B cell (primary cell): ENCODE data around the gene ARHGAP29. TPM values are rescaled to one million over a fixed set of nuclear protein-coding genes. Genes with fewer than 3 reads are reported as not detected.

ENCODE experiments used
- ATAC-seq: fragments of 200-7000 bp; cut with Tn5 transposase; one replicate; pipeline ENCODE4 v1.10.0; 2021; ENCODE audit warnings: low read depth, mild to moderate bottlenecking, moderate number of reproducible peaks, moderate library complexity
- CTCF ChIA-PET: fragments of 350-600 bp; sonication (Branson Sonifier 250); formaldehyde crosslinking; loops from one replicate; lab custom pipeline; 2021; ENCODE audit warnings: antibody characterized with exemption, inconsistent platforms; lab: Charles Lee
- POLR2A ChIA-PET: fragments of 350-600 bp; sonication (Branson Sonifier 250); formaldehyde crosslinking; loops from one replicate; lab custom pipeline; 2021; ENCODE audit warnings: antibody characterized with exemption; lab: Charles Lee
- DNase-seq: peaks from one replicate; pipeline ENCODE4 v3.0.0; 2013
- H2AFZ ChIP-seq: 2 replicates; pipeline ENCODE4 v1.6.1; 2012; ENCODE audit warnings: mild to moderate bottlenecking, low read depth, low read length; ENCODE audit not compliant: insufficient read depth, poor library complexity, severe bottlenecking
- H3K27ac ChIP-seq, 2 donors: 1 replicate in 1 of 2; 2 replicates in 1 of 2; pipeline ENCODE4 v1.5.1; 2012 to 2013; ENCODE audit warnings: low read length in 2 of 2, mild to moderate bottlenecking in 2 of 2, moderate library complexity in 1 of 2
- H3K27me3 ChIP-seq, 4 experiments: fragments of 200-600 bp in 1 of 4; sonication (generic) in 1 of 4; replicated peaks in 1 of 4; 1 replicate in 2 of 4; 2 replicates in 2 of 4; pipeline versions ENCODE4 v1.6.1 to v1.7.0; 2013 to 2016; ENCODE audit warnings: low read length in 3 of 4, mild to moderate bottlenecking in 2 of 4, mixed read lengths in 1 of 4, moderate library complexity in 1 of 4; ENCODE audit not compliant: insufficient read depth in 4 of 4, control insufficient read depth in 3 of 4; ENCODE audit errors: control extremely low read depth in 1 of 4
- H3K36me3 ChIP-seq, 2 experiments: replicated peaks in 1 of 2; 1 replicate in 1 of 2; 2 replicates in 1 of 2; pipeline versions ENCODE4 v1.6.1 to v1.7.1; 2013; ENCODE audit warnings: low read length in 1 of 2; ENCODE audit not compliant: insufficient read depth in 2 of 2, control insufficient read depth in 1 of 2; ENCODE audit errors: control extremely low read depth in 1 of 2, extremely low read depth in 1 of 2
- H3K4me1 ChIP-seq, 2 donors: fragments of 200-600 bp in 1 of 2; sonication (generic) in 1 of 2; 1 replicate in 1 of 2; 2 replicates in 1 of 2; pipeline versions ENCODE4 v1.5.1 to v1.6.1; 2013 to 2017; ENCODE audit warnings: low read length in 2 of 2; ENCODE audit not compliant: control insufficient read depth in 2 of 2, insufficient read depth in 2 of 2
- H3K4me2 ChIP-seq: replicated peaks from 2 replicates; pipeline ENCODE3; 2012; ENCODE audit warnings: mild to moderate bottlenecking, low read depth, low read length; ENCODE audit not compliant: poor library complexity, severe bottlenecking
- H3K4me3 ChIP-seq, 5 experiments: fragments of 200-600 bp in 1 of 5; sonication (generic) in 1 of 5; 1 replicate in 3 of 5; 2 replicates in 2 of 5; pipeline versions ENCODE4 v1.5.1 to v1.7.0; 2011 to 2016; ENCODE audit warnings: low read length in 4 of 5, mild to moderate bottlenecking in 4 of 5, low read depth in 2 of 5, control low read depth in 1 of 5, moderate library complexity in 1 of 5; ENCODE audit not compliant: insufficient read depth in 1 of 5; ENCODE audit errors: control extremely low read depth in 1 of 5, extremely low read depth in 1 of 5
- H3K79me2 ChIP-seq: fragments of 200-600 bp; sonication (generic); one replicate; pipeline ENCODE4 v1.6.0; 2016; ENCODE audit warnings: low read length; ENCODE audit not compliant: control insufficient read depth, insufficient read depth
- H3K9ac ChIP-seq: fragments of 200-600 bp; sonication (generic); 2 replicates; pipeline ENCODE4 v1.6.1; 2017; ENCODE audit warnings: mild to moderate bottlenecking, low read length, moderate library complexity
- H3K9me3 ChIP-seq, 3 donors: one replicate each; pipeline versions ENCODE4 v1.6.1 to v1.7.1; 2013; ENCODE audit warnings: low read length in 2 of 3; ENCODE audit not compliant: control insufficient read depth in 2 of 3, insufficient read depth in 1 of 3; ENCODE audit errors: control extremely low read depth in 1 of 3
- H4K20me1 ChIP-seq: 2 replicates; pipeline ENCODE4 v1.6.0; 2012; ENCODE audit warnings: mild to moderate bottlenecking, low read length; ENCODE audit not compliant: insufficient read depth, control insufficient read depth, poor library complexity, severe bottlenecking
- H3K27ac Mint-ChIP-seq: one replicate; pipeline ENCODE4 v1.8.0; 2021; ENCODE audit warnings: mixed read lengths
- H3K27me3 Mint-ChIP-seq: one replicate; pipeline ENCODE4 v1.8.0; 2021; ENCODE audit warnings: mixed read lengths
- H3K4me1 Mint-ChIP-seq: one replicate; pipeline ENCODE4 v1.8.0; 2021; ENCODE audit warnings: mixed read lengths
- H3K4me3 Mint-ChIP-seq: one replicate; pipeline ENCODE4 v1.8.0; 2021; ENCODE audit warnings: mixed read lengths
- H3K9me3 Mint-ChIP-seq: one replicate; pipeline ENCODE4 v1.8.0; 2022; ENCODE audit warnings: mixed read lengths; ENCODE audit not compliant: insufficient read depth
- CTCF ChIP-seq: fragments of 200-600 bp; IDR thresholded peaks from one replicate; pipeline ENCODE4 v1.8.0; 2022; ENCODE audit warnings: antibody characterized with exemption, mild to moderate bottlenecking
- EZH2 ChIP-seq: IDR thresholded peaks from 2 replicates; pipeline ENCODE4 v1.6.1; 2012; ENCODE audit warnings: borderline replicate concordance, low read depth, mild to moderate bottlenecking, moderate library complexity, low read length; ENCODE audit not compliant: insufficient read depth, poor library complexity, severe bottlenecking
- WGBS: methylation state at CpG from one replicate; pipeline ENCODE4 v1.1.5; 2013; ENCODE audit warnings: missing lambda C conversion rate; ENCODE audit not compliant: insufficient coverage; 5-methylcytosine and 5-hydroxymethylcytosine counted together
- intact Hi-C: fragments of 100-400 bp; cut with micrococcal nuclease; formaldehyde crosslinking; loops from one replicate; pipeline ENCODE4 v1.10.0; 2022
- polyA plus RNA-seq: library from polyadenylated mRNA; depleted of rRNA; stranded (reverse); fragments of >200 nt; gene quantifications from 2 replicates; pipeline ENCODE4 v1.2.3, GENCODE V29; 2012
- total RNA-seq, 2 donors: library from RNA; stranded (reverse); fragments of 120-200 nt in 1 of 2; gene quantifications; 1 replicate in 1 of 2; 2 replicates in 1 of 2; pipeline versions ENCODE4 v1.2.3 to v1.2.4, GENCODE V29; 2013 to 2022

ARHGAP29 gene
- total and polyA plus RNA-seq, 2 donors (not counting 1 experiment from before 2014, with no cell fraction given), result not detected

- ChIA-PET POLR2A (no interaction called here), CTCF (no interaction called here)
- Histone ChIP-seq H4K20me1 (no peaks in the 10 kb centered on the region), H3K9ac (no peak overlapping the region), H3K4me2 (no peak overlapping the region), H3K27me3 (no peaks in the 10 kb centered on the region), H3K27ac (no peak overlapping the region), H2AFZ (no peak overlapping the region), H3K4me1 (no peaks in the 10 kb centered on the region), H3K9me3 (no peaks in the 10 kb centered on the region), H3K4me3 (no peak overlapping the region), H3K79me2 (no peaks in the 10 kb centered on the region), H3K36me3 (no peaks in the 10 kb centered on the region)
- TF ChIP-seq EZH2 (no peak), CTCF (no peak)
- H3K9me3 Mint-ChIP-seq, result no peaks in the 10 kb centered on the region
- no peak overlapping the region for H3K4me3 Mint-ChIP-seq
- H3K4me1 Mint-ChIP-seq, result no peaks in the 10 kb centered on the region
- WGBS, result no CpG with 5 or more reads among the region's 1 CpG
- ATAC-seq (no peak), DNase-seq (no peak)
- intact Hi-C loops, result no loop called here
- peaks cover 18% of the 10 kb centered on the region for H3K27me3 Mint-ChIP-seq
- no peak overlapping the region for H3K27ac Mint-ChIP-seq
Observed at GRCh38 chr1:94124538-94124937, 112.8 kb downstream of the ARHGAP29 start.

GRCh38 chr1:94122201-94122970 lies 115.0 kb downstream of the ARHGAP29 start:
- no peaks in the 10 kb centered on the region for H3K9me3 Mint-ChIP-seq
- no peak overlapping the region for H3K4me3 Mint-ChIP-seq
- Histone ChIP-seq H3K27me3 (no peaks in the 10 kb centered on the region), H3K79me2 (no peaks in the 10 kb centered on the region), H3K9me3 (no peaks in the 10 kb centered on the region), H3K4me2 (no peak overlapping the region), H4K20me1 (no peaks in the 10 kb centered on the region), H3K4me3 (no peak overlapping the region), H2AFZ (no peak overlapping the region), H3K27ac (no peak overlapping the region), H3K36me3 (no peaks in the 10 kb centered on the region), H3K9ac (no peak overlapping the region), H3K4me1 (no peaks in the 10 kb centered on the region)
- POLR2A ChIA-PET, result no interaction called here
- CTCF ChIA-PET, result no interaction called here
- H3K27ac Mint-ChIP-seq, result no peak overlapping the region
- H3K4me1 Mint-ChIP-seq, result no peaks in the 10 kb centered on the region
- peaks cover 22% of the 10 kb centered on the region for H3K27me3 Mint-ChIP-seq
- no peak for DNase-seq
- intact Hi-C loops, result no loop called here
- 75% methylated on average over 5 of the region's 5 CpGs for WGBS
- ATAC-seq, result no peak
- TF ChIP-seq EZH2 (no peak), CTCF (no peak)
